Transverse colon (tissue), 4 donors: Measurements from ENCODE around the gene PRUNE1. TPM values are rescaled to one million over a fixed set of nuclear protein-coding genes. Genes with fewer than 3 reads are reported as not detected.
A peak's percentile ranks its signal among the peaks of the same experiment; 100 is the strongest.

ENCODE experiments used
- DNase-seq: peaks from one replicate; pipeline ENCODE4 v3.0.0-alpha.2; 2019
- H3K27ac ChIP-seq, 4 donors: fragments of 200-600 bp; sonication (generic); 2 replicates each; pipeline ENCODE4 v1.5.1; 2016 to 2018; ENCODE audit warnings: inconsistent platforms in 4 of 4
- H3K27me3 ChIP-seq: fragments of 200-600 bp; sonication (generic); 2 replicates; pipeline ENCODE4 v1.5.1; 2017; ENCODE audit warnings: inconsistent platforms
- H3K36me3 ChIP-seq, 4 donors: fragments of 200-600 bp; sonication (generic); 2 replicates each; pipeline ENCODE4 v1.5.1; 2017 to 2019; ENCODE audit warnings: inconsistent platforms in 4 of 4
- H3K4me1 ChIP-seq, 4 donors: fragments of 200-600 bp; sonication (generic); 2 replicates each; pipeline ENCODE4 v1.5.1; 2017 to 2020; ENCODE audit warnings: inconsistent platforms in 4 of 4
- H3K4me3 ChIP-seq, 4 donors: fragments of 200-600 bp; sonication (generic); 1 replicate in 1 of 4; 2 replicates in 3 of 4; pipeline versions ENCODE4 v1.5.1 to v1.6.1; 2017 to 2019; ENCODE audit warnings: inconsistent platforms in 4 of 4
- H3K9me3 ChIP-seq, 2 donors: fragments of 200-600 bp; sonication (generic); 2 replicates each; pipeline ENCODE4 v1.5.1; 2017 to 2019; ENCODE audit warnings: inconsistent platforms in 2 of 2
- EP300 ChIP-seq: sonication (generic); formaldehyde crosslinking; IDR thresholded peaks from one replicate; pipeline ENCODE4 v1.6.1; 2017; ENCODE audit warnings: antibody characterized with exemption, low read depth
- POLR2A ChIP-seq: fragments of 450-650 bp; IDR thresholded peaks from one replicate; pipeline ENCODE4 v1.6.1; 2016; ENCODE audit warnings: antibody characterized with exemption, mild to moderate bottlenecking, moderate library complexity
- POLR2AphosphoS5 ChIP-seq, 3 donors: sonication (generic); formaldehyde crosslinking; IDR thresholded peaks; one replicate each; pipeline ENCODE4 v1.6.1; 2016; ENCODE audit warnings: antibody characterized with exemption in 3 of 3
- WGBS, 2 donors: methylation state at CpG; one replicate each; pipeline ENCODE4 v1.1.5; 2018; ENCODE audit warnings: low coverage in 1 of 2; 5-methylcytosine and 5-hydroxymethylcytosine counted together
- in situ Hi-C, 4 donors: fragments of 200-750 bp; cut with MboI; loops; one replicate each; pipeline versions ENCODE4 v1.15.0 to v1.15.1; 2017; ENCODE audit warnings: low sequenced_read_pairs in 3 of 4, low pct_ligation_motif_present in 1 of 4, low pct_unique_long_range_greater_than_20kb in 1 of 4
- intact Hi-C: fragments of 100-400 bp; cut with DNase I; formaldehyde crosslinking; loops from one replicate; pipeline ENCODE4 v1.15.1; 2023; ENCODE audit warnings: low total_unique reads
- total RNA-seq, 4 donors: library from RNA; depleted of rRNA; stranded (reverse); fragments of >200 nt; gene quantifications; one replicate each; pipeline ENCODE4 v1.1.0, GENCODE V29; 2016
- TF ChIP-seq, protein P1 (sequence below), 5 experiments: fragments of 200-600 bp in 3 of 5; fragments of 450-650 bp in 2 of 5; sonication (generic) in 3 of 5; IDR thresholded peaks; 1 replicate in 2 of 5; 2 replicates in 3 of 5; pipeline ENCODE4 v1.5.1; 2016 to 2017; ENCODE audit warnings: antibody characterized with exemption in 5 of 5, inconsistent platforms in 3 of 5, mild to moderate bottlenecking in 2 of 5, moderate library complexity in 1 of 5

Gene PRUNE1
- total RNA-seq, 4 donors from 2014 or later: 9.0 to 80.4 (median 26.8) TPM

DNA sequence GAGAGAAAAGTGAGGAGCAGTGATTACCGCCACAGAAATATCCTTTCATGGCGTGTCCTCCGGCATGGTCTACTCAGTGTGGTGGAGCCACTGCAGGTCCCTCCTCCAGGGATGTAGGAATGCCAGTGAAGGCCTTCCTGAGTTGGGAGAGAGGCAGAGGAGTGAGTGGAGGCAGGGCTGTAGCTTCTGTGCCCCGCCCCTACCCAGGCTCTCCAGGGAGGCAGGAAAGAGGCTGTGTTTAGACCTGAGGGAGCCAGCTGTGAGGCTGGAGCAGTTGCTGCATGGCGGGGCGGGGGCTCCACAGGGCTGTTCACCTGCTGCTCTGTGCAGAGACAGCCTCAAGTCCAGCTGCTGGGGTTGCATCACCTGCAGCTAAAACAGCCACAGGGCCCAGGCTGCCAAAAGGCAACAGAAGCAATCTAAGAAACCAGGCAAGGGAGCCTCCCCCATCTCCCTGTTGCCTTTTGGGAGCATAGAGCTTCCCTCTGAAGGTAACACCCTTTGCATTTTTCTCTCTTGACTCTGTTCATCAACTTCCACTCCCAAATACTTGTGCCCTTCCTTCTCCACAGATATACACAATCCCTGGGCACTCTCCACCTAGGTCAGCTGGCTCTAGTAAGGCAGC is 27.0 kb upstream of the PRUNE1 start:
- peaks cover 14 to 43% (median 36%) of the 10 kb centered on the region in 4 donors for H3K4me1 ChIP-seq
- no peaks in the 10 kb centered on the region for H3K27me3 ChIP-seq
- H3K4me3 ChIP-seq: no peak overlapping the region
- H3K36me3 ChIP-seq: no peaks in the 10 kb centered on the region
- H3K9me3 ChIP-seq: no peaks in the 10 kb centered on the region
- DNase-seq: peak; percentile 35
- in situ Hi-C loops: no loop called here
- intact Hi-C loops: no loop called here
- 55% methylated on average over 5 of the region's 6 CpGs; no CpG with 5 or more reads in 1 of the 2 donors for WGBS, 2 donors
- TF ChIP-seq EP300 (no peak), POLR2A (no peak), POLR2AphosphoS5 (IDR thresholded peaks at IDR 0.05) (no peak)
- TF ChIP-seq, protein P1, sequence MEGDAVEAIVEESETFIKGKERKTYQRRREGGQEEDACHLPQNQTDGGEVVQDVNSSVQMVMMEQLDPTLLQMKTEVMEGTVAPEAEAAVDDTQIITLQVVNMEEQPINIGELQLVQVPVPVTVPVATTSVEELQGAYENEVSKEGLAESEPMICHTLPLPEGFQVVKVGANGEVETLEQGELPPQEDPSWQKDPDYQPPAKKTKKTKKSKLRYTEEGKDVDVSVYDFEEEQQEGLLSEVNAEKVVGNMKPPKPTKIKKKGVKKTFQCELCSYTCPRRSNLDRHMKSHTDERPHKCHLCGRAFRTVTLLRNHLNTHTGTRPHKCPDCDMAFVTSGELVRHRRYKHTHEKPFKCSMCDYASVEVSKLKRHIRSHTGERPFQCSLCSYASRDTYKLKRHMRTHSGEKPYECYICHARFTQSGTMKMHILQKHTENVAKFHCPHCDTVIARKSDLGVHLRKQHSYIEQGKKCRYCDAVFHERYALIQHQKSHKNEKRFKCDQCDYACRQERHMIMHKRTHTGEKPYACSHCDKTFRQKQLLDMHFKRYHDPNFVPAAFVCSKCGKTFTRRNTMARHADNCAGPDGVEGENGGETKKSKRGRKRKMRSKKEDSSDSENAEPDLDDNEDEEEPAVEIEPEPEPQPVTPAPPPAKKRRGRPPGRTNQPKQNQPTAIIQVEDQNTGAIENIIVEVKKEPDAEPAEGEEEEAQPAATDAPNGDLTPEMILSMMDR (IDR thresholded peaks at IDR 0.05): no peak
- H3K27ac ChIP-seq: peak overlapping the region in 1 of 4 donors; percentile 42

DNA sequence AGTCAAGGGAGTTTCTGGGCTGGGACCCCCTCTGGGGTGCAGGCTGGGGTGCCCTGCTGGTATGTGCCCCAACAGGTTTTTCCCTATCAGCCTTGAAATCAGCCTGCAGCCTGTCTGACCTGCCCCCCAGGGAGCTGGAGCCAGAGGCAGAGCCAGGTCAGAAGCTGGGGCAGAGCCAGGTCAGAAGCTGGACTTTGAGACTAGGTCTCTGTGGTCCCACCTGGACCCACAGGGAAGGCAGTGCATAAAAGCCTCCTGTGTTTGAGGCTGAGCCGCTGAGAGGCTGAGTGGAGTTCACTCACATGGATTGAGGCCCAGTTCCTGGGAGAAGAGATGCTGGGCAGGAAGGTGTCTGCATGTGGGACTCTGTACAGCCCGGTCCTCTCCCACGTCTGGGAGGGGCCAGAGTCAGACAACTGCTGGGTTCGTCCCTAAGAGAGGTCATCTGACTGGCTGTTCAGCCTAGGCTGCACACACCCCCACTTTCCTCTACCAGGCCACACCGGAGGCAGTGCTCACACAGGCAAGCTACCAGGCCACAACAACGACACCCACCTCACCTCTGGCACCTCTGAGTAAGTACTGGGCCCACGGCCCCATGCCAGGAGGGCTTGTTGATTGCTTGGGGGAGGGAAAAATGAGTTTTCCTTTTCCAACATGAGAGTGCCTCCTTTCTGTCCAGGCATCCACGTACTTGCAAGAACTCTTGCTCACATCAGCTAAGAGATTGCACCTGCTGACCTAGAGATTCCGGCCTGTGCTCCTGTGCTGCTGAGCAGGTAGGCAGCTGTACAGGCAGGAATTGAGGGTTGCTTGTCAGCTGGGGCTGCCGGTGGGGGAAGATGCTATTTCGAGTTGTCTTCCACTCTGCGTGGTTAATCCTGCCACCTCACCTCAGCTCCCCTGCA is 26.2 kb upstream of the PRUNE1 start, which contains the start of gene ANXA9:
Gene ANXA9 (plus strand): TSS at position 488 of the 908 bp plus-strand sequence. CDS start 814 bp downstream, outside the sequence.
- WGBS, 2 donors: 53% methylated on average over 12 of the region's 12 CpGs; no CpG with 5 or more reads in 1 of the 2 donors
- TF ChIP-seq, protein P1 (IDR thresholded peaks at IDR 0.05): no peak
- TF ChIP-seq POLR2A (no peak), POLR2AphosphoS5 (IDR thresholded peaks at IDR 0.05) (no peak), EP300 (no peak)
- intact Hi-C loops: no loop called here
- H3K4me3 ChIP-seq: no peak within 1 kb of the TSS
- no peaks in the 10 kb centered on the region for H3K27me3 ChIP-seq
- no peaks in the 10 kb centered on the region for H3K9me3 ChIP-seq
- H3K27ac ChIP-seq: peak within 1 kb of the TSS in 1 of 4 donors; percentile 42
- in situ Hi-C loops: no loop called here
- H3K4me1 ChIP-seq: peaks cover 11 to 38% (median 32%) of the 10 kb centered on the region in 4 donors
- peak; percentile 55 for DNase-seq
- no peaks in the 10 kb centered on the region for H3K36me3 ChIP-seq

DNA sequence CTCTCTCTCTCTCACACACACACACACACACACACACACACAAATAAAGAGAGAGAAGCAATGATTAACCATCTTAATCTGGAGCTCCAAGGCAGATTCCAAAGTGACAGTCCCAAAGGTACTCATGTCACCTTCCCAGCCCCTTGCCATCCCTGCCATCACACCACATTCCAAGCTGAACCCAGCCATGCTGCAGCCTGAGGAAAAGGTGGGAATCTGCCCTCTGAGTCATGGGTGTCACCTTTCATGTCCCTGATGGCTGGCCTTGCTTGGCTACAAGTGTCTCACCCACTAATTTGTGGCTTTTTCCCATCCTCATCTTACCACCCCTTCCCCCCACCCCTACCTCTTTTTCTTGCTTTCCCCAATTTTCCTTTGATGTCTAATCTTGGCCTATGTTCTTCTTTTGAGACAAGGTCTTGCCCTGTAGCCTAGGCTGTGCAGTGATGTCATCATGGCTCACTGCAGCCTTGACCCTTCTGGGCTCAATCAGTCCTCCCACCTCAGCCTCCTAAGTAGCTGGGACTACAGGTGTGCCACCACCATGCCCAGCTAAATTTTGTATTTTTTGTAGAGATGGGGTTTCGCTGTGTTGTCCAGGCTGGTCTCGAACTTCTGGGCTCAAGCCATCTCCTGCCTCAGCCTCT is 22.9 kb upstream of the PRUNE1 start:
- WGBS, 2 donors: 92% methylated on average over 2 of the region's 2 CpGs; no CpG with 5 or more reads in 1 of the 2 donors
- TF ChIP-seq, protein P1 (IDR thresholded peaks at IDR 0.05): no peak
- Histone ChIP-seq H3K36me3 (no peaks in the 10 kb centered on the region), H3K27ac (no peak overlapping the region), H3K4me1 (peaks cover 0 to 17% (median 15%) of the 10 kb centered on the region in 4 donors), H3K4me3 (no peak overlapping the region), H3K27me3 (no peaks in the 10 kb centered on the region), H3K9me3 (no peaks in the 10 kb centered on the region)
- in situ Hi-C loops: no loop called here
- no peak for DNase-seq
- intact Hi-C loops: no loop called here

DNA sequence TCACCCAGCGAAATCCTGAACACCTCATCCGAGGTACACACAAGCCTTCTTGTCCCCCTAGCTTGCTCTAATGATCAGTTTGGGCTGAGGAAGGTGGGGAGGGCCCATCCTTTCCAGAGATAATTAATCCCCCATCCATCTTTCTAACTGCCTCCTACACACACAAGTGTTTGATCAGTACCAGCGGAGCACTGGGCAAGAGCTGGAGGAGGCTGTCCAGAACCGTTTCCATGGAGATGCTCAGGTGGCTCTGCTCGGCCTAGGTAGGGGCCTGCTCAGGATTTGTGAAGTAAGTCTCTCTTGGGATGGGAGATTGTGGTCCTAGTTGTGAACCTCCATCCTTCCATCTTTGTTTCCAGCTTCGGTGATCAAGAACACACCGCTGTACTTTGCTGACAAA is 20.3 kb upstream of the PRUNE1 start:
- no peak overlapping the region for H3K27ac ChIP-seq
- TF ChIP-seq POLR2A (no peak), POLR2AphosphoS5 (IDR thresholded peaks at IDR 0.05) (no peak), EP300 (no peak)
- TF ChIP-seq, protein P1 (IDR thresholded peaks at IDR 0.05): no peak
- WGBS, 2 donors: 89 to 93% methylated on average over 3 to 7 of the region's 7 CpGs
- in situ Hi-C loops (no loop called here), intact Hi-C loops (no loop called here)
- DNase-seq: no peak
- H3K36me3 ChIP-seq: no peaks in the 10 kb centered on the region
- no peaks in the 10 kb centered on the region for H3K9me3 ChIP-seq
- no peaks in the 10 kb centered on the region for H3K4me1 ChIP-seq
- H3K27me3 ChIP-seq: no peaks in the 10 kb centered on the region
- no peak overlapping the region for H3K4me3 ChIP-seq
